ENCODE measurements around the gene KANK3. TPM values are rescaled to one million over a fixed set of nuclear protein-coding genes. Genes with fewer than 3 reads are reported as not detected.
A peak's percentile ranks its signal among the peaks of the same experiment; 100 is the strongest.
"Not testable (repeated sequence)": the region's sequence is repeated elsewhere in the genome, so short reads cannot be mapped to it uniquely, and the experiment has no call there.

The KANK3 gene
- total RNA-seq, 1 donor from 2014 or later = 1.6 TPM

GRCh38 chr19:8343483-8343844, 402 bp upstream of the KANK3 start:
- H3K27ac Mint-ChIP-seq = peak overlapping the region; percentile 55

GRCh38 chr19:8342316-8342683, 762 bp downstream of the KANK3 start:
- no peak for DNase-seq (ENCODE audit: extremely low spot score, unreplicated experiment)
- no peak overlapping the region for H3K27ac Mint-ChIP-seq

More at GRCh38 chr19:8343483-8343844, 402 bp upstream of the KANK3 start:
- Mint-ChIP-seq H3K4me3 (peak overlapping the region; percentile 79), H3K4me1 (ENCODE audit: unreplicated experiment) (peaks cover 3% of the 10 kb centered on the region), H3K36me3 (no peaks in the 10 kb centered on the region), H3K27me3 (peaks cover 51% of the 10 kb centered on the region), H3K9me3 (no peaks in the 10 kb centered on the region)
- no peak for DNase-seq (ENCODE audit: extremely low spot score, unreplicated experiment)
- TF ChIP-seq CTCF (conservative IDR thresholded peaks at IDR 0.05) = no peak

DNA sequence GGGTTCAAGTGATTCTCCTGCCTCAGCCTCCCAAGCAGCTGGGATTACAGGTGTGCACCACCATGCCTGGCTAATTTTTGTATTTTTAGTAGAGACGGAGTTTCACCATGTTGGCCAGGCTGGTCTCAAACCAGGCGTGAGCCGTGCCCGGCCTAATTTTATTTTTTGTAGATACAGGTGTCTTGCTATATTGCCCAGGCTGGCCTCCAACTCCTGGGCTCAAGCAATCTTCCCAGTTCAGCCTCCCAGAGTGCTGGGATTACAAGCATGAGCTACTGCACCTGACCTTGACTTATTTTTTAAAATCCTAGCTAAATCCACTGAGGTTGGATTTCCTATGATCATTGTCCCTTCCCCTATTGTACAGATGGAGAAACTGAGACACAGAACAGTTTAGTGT, 1.6 kb downstream of the KANK3 start:
- H3K4me3 Mint-ChIP-seq; H3K36me3 Mint-ChIP-seq; H3K27ac Mint-ChIP-seq; DNase-seq (ENCODE audit: extremely low spot score, unreplicated experiment); H3K4me1 Mint-ChIP-seq (ENCODE audit: unreplicated experiment); H3K9me3 Mint-ChIP-seq: not testable (repeated sequence)
- peaks cover 68% of the 10 kb centered on the region for H3K27me3 Mint-ChIP-seq

More at GRCh38 chr19:8342316-8342683, 762 bp downstream of the KANK3 start:
- Mint-ChIP-seq H3K4me1 (ENCODE audit: unreplicated experiment) (no peaks in the 10 kb centered on the region), H3K36me3 (no peaks in the 10 kb centered on the region), H3K4me3 (no peak overlapping the region), H3K9me3 (no peaks in the 10 kb centered on the region), H3K27me3 (peaks cover 62% of the 10 kb centered on the region)
- no peak for TF ChIP-seq CTCF (conservative IDR thresholded peaks at IDR 0.05)

DNA sequence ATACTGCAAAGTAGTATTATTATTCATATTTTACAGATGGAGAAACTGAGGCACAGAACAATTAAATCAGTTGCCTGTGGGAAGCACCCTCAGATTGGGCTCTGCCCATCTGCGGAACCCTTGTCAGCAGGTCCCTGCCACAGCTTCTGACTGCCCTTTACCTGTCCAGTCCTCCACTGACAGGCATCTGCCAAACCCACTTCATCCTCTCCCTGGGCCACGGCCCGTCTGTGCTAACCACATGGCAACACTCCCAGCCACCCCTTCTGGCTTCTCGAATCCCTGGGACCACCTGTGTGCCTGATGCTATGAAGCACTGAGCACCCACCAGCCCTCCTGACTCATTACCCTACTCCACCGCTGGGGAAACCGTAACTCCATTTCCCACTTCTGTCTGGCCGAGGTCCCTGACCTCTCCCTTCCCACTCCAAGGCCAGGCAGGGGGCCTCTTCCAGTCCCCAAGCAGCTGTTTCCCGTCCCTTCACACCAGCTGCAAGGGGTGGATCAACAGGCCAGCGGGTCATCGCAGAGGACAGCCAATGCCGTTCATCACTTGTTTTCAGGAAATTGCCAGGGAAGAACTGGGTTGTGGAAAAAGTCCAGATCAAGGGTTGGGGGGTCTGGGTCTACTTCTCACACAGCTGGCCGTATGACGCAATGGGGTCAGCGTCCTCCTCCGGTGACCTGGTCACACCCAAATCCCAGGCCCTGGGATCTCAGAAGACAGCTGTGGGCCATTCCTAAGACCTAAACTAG, 2.5 kb downstream of the KANK3 start:
- Mint-ChIP-seq H3K4me3 (no peak overlapping the region), H3K4me1 (ENCODE audit: unreplicated experiment) (no peaks in the 10 kb centered on the region), H3K27ac (no peak overlapping the region), H3K9me3 (no peaks in the 10 kb centered on the region), H3K27me3 (peaks cover 76% of the 10 kb centered on the region), H3K36me3 (no peaks in the 10 kb centered on the region)
- no peak for DNase-seq (ENCODE audit: extremely low spot score, unreplicated experiment)
- no peak for TF ChIP-seq CTCF (conservative IDR thresholded peaks at IDR 0.05)

DNA sequence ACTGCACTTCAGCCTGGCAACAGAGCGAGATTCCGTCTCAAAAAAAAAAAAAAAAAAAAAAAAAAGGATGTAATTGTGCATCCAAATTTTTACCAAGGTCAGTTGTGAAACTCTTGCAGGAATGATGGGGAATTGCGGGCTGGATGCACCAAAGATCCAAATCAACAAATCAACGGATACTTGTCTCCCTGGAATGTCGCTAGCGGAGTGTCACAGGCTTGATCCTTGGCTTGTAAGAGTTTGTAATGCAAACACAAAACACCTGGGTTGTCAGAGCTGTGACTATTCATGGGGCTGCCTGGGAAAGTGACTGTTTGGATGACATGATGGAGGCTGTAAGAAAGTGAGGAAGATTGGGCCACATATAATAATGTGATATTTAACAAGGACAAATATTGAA, 4.2 kb downstream of the KANK3 start:
- no peaks in the 10 kb centered on the region for H3K36me3 Mint-ChIP-seq
- H3K27me3 Mint-ChIP-seq = peaks cover 75% of the 10 kb centered on the region
- H3K9me3 Mint-ChIP-seq = no peaks in the 10 kb centered on the region
- no peak overlapping the region for H3K27ac Mint-ChIP-seq
- H3K4me3 Mint-ChIP-seq = no peak overlapping the region
- no peak for DNase-seq (ENCODE audit: extremely low spot score, unreplicated experiment)
- H3K4me1 Mint-ChIP-seq (ENCODE audit: unreplicated experiment) = no peaks in the 10 kb centered on the region
- no peak for TF ChIP-seq CTCF (conservative IDR thresholded peaks at IDR 0.05)

DNA sequence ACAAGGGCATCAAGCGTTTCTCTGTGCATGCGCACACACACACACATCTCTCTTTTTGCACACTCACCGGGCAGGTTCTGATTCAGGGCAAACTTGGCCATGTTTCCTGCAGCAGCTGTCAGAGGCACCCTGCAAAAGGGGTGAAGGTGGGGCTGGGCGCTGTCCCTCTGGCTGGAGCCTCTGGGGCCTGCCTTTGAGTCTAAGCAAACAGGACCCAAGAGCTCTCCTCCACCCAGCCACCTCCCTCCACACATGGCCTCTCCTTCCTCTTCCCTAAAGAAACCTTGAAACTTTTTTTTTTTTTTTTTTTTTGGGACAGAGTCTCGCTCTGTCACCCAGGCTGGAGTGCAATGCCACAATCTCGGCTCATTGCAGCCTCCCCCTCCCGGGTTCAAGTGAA, 5.3 kb downstream of the KANK3 start:
- Mint-ChIP-seq H3K4me1 (ENCODE audit: unreplicated experiment) (no peaks in the 10 kb centered on the region), H3K4me3 (no peak overlapping the region), H3K36me3 (no peaks in the 10 kb centered on the region), H3K9me3 (no peaks in the 10 kb centered on the region), H3K27ac (no peak overlapping the region), H3K27me3 (peaks cover 75% of the 10 kb centered on the region)
- TF ChIP-seq CTCF (conservative IDR thresholded peaks at IDR 0.05) = no peak
- DNase-seq (ENCODE audit: extremely low spot score, unreplicated experiment) = no peak

All from type B pancreatic cell (in vitro differentiated cells).